H54 (cell line): ENCODE data around the gene HERC2.
A peak's percentile ranks its signal among the peaks of the same experiment; 100 is the strongest.
"Not testable (repeated sequence)": the region's sequence is repeated elsewhere in the genome, so short reads cannot be mapped to it uniquely, and the experiment has no call there.

ENCODE experiments used
- DNase-seq: peaks from one replicate; pipeline ENCODE4 v3.0.0; 2011; ENCODE audit warnings: low spot score, mixed read lengths; ENCODE audit not compliant: insufficient read length
- FAIRE-seq: peaks from 3 replicates; lab custom pipeline; 2011; peaks lifted over from hg19 to GRCh38; lab: Jason Lieb, UNC
- POLR2A ChIP-seq: IDR thresholded peaks from 2 replicates; pipeline ENCODE4 v1.6.1; 2011; ENCODE audit warnings: low read depth, mild to moderate bottlenecking, low read length

HERC2 gene

GRCh38 chr15:28129231-28129848 lies 192.6 kb downstream of the HERC2 start:
- FAIRE-seq, result no peak
- no peak for TF ChIP-seq POLR2A
- no peak for DNase-seq

GRCh38 chr15:28128031-28128430 lies 193.9 kb downstream of the HERC2 start:
- no peak for FAIRE-seq
- no peak for TF ChIP-seq POLR2A
- DNase-seq, result no peak

DNA sequence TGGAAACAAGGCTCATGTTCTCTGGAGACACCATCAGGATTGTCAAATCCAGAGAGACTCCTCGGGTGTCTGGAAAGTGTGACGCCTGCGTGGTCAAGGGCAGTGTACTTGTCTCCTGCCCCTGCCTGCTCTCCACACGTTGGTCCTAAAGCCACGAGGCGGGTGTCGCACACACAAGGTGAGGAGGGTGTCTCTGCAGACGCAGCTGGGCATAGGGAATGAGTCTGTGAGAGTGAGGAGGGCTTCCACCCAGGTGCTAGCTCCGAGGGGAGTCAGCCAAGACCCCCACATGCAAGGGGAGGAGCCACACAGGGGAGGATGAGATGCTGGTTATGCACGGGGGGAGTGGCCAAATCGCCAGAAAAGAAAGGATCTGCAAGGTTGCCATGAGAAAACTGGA lies 194.9 kb downstream of the HERC2 start:
- FAIRE-seq (no peak), DNase-seq (no peak)
- no peak for TF ChIP-seq POLR2A

DNA sequence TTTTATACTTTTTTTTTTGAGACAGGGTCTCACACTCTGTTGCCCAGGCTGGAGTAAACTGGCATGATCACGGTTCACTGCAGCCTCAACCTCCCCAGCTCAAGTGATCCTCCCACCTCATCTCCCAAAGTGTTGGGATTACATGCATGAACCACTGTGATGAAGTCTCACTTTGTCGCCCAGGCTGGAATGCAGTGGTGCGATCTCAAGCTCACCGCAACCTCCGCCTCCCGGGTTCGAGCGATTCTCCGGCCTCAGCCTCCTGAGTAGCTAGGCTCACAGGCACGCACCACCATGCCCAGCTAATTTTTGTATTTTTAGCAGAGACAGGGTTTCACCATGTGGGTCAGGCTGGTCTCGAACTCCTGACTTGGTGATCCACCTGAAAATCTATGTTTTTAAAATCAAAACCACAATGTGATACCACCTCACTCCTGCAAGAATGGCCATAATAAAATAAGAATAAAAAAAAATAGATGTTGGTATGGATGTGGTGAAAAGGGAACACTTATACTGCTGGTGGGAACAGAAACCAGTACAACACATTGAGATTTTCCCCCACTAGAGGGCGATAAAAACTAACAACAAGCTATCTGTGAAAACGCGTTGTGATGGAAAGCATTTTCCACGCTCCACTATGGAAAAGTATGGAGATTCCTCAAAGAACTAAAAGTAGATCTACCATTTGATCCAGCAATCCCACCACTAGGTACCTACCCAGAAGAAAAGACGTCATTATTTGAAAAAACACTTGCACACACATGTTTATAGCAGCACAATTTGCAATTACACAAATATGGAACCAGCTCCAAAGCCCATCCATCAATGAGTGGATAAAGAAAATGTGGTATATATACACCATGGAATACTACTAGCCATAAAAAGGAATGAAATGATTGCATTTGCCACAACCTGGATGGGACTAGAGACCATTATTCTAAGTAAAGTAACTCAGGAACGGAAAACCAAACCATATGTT lies 196.0 kb downstream of the HERC2 start:
- FAIRE-seq, result no peak
- DNase-seq, result no peak
- no peak for TF ChIP-seq POLR2A

GRCh38 chr15:28124841-28125240 lies 197.1 kb downstream of the HERC2 start:
- FAIRE-seq, result no peak
- no peak for TF ChIP-seq POLR2A

GRCh38 chr15:28123408-28124023 lies 198.5 kb downstream of the HERC2 start:
- DNase-seq, result peak; percentile 66
- no peak for TF ChIP-seq POLR2A
- no peak for FAIRE-seq

More at GRCh38 chr15:28124841-28125240, 197.1 kb downstream of the HERC2 start:
- DNase-seq, result no peak

DNA sequence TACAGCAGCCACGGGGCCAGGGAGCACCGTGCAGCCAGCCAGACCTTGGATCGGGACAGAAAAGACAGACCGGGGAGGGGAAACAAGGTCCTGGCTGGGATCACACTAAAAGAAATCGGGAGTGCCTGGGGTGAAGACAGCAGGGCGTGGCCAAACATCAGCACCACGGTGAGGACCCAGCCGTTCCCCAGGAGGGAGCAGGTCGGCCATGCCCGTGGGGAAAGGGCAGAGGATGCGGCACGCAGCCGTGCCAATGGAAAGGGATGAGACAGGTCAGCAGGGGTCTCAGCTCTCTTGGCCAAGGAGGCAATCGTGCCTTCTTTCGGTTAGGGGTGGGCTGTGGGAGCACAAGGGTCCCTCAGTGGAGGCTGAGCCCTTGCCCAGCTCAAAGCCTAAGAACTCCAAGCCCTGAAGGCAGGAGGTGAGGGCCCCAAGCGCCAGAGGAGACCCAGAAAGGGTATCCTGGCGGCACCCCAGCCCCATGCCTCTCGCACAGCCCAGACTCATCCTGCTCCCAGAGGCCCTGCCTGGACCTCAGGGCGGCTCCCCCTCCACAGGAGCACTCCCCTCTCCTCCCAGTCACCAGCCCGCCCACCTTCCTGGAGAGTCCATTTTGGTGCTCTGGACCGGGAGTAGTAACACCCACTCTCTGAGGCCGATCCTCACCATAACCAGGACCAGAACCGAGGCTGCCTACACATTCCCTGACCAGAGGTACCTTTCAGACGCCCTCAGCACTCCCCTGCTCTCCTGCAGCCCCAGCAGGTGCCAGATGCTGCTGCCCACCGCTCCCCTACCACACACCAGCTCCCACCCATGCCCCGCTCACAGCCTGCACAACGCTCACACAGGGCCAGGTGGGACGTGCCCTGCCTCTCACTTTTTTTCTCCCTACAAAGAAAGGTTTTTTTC lies 199.7 kb downstream of the HERC2 start:
- DNase-seq (no peak), FAIRE-seq (no peak)
- TF ChIP-seq POLR2A, result no peak

DNA sequence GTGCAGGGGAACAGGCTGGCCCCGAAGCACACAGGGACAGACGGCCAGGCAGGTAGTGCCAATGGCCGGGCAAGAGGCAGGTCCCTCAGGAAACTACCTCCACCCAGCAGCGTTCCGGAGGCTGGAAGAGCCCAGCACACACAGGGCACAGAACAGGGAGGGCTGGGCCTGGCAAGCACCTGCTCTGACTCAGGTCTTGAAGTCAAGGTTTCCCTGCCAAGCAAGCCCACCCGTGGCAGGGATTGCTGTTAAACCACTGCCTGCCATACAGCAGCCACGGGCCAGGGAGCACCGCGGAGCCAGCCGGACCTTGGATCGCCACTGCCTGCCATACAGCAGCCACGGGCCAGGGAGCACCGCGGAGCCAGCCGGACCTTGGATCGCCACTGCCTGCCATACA lies 200.4 kb downstream of the HERC2 start:
- not testable (repeated sequence) for FAIRE-seq, DNase-seq

- DNase-seq (no peak), FAIRE-seq (no peak)
- no peak for TF ChIP-seq POLR2A
Measured at GRCh38 chr15:28120359-28120640, 201.7 kb downstream of the HERC2 start.

DNA sequence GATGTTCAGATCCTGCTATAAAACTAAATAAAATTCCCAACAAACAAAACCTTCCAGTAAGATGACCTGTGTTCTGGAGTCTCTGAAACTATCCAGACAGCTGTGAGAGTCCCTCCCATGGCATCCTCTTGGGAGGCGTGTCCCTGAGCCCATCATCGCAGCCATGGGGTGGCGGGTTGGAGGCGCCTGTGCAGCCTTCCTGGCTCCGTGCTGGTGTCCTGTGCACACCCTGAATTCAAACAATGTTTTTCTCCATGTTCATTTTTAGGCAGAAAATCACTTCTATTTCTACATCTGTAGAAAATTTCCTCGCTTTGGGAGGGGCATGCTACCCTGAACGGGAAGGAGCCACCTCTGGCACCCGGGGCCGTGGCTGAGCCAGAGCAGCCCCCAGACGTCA lies 203.4 kb downstream of the HERC2 start:
- TF ChIP-seq POLR2A, result no peak
- no peak for FAIRE-seq
- DNase-seq, result no peak

GRCh38 chr15:28118083-28118482 lies 203.9 kb downstream of the HERC2 start:
- no peak for FAIRE-seq
- no peak for DNase-seq
- no peak for TF ChIP-seq POLR2A

DNA sequence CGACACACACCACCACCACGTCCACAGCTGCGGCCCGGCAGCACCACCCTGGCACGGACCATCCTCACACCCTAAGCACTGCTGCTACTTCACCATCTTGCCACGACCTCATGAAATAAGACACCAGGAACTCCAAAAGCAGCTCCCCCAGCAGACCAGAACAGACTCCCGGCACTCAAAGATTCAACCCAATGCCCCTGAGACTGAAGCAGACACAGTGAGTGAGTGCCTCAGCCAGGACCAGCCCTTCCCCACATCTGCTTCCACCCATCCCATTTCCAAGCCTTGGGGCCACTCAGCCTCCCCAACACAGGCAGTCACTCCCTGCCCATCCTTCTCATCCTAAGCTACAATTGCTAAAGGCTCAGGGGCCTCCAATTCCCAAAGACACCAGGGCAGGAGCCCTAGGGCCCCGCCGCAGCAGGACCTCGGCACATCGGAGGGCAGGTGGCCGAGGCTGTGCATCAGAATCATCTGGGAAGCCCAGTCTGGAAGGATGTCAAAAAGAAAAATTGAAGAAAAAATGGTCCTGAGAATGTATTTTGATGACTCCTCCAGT lies 204.5 kb downstream of the HERC2 start:
- no peak for TF ChIP-seq POLR2A
- DNase-seq (no peak), FAIRE-seq (no peak)
